ENCODE data around the gene RFX7.
"Not testable (repeated sequence)": the region's sequence is repeated elsewhere in the genome, so short reads cannot be mapped to it uniquely, and the experiment has no call there.

RFX7 gene

GRCh38 chr15:56203312-56203922 is 40.3 kb downstream of the RFX7 start:
- not testable (repeated sequence) for DNase-seq

DNA sequence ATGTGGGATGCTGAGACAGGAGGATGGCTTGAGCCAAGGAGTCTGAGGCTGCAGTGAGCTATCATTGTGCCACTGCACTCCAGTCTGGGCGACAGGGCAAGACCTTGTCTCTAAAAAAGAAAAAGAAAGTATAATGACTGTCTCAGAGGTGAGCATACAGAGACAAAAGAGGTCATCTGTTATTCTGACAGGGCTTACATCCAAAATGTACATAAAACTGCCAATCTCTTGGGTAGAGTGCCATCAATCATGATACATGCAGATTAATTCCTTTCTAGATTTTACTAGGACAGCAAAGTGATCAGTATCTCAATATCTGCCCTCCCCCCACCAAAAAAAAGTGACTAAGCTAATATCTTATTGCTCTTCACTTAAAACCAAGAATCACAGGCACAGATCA is 41.0 kb downstream of the RFX7 start:
- DNase-seq, result no peak

DNA sequence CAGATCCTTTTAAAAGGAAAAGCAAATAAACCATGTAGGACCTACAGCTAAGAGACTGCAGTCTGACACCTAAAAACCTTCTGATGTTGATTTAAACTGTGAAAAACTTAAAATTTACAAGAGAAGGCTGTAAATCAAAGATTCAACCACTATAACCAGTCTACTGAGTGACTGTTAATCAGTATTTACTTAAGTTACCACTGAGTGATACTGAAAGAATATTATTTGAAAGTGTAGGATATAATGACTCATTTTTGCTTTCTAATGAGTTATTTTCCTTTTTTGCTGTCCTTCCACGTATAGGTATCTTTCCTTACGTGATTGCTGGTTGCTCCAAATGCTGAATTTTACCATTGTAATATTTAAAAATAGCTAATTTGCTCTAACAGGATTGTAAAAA is 44.6 kb downstream of the RFX7 start:
- no peak for DNase-seq

DNA sequence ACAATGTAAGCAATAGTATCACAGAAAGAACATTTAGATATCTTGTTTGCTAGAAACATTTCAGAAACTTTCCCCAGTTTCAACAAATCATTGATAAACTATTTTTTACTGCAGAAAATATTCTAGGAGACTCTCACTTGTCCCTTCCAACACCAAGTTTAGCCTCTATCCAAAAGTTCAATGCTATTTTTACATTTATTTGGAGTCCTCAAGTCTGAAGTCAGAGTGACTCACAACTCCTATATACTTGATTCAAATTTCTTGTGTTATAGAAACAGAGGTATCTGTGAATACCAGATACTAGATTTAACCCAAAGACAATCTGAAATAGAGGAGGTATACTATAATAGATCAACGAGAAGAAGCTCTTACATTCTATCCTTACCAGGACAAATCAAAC is 49.6 kb downstream of the RFX7 start:
- no peak for DNase-seq

DNA sequence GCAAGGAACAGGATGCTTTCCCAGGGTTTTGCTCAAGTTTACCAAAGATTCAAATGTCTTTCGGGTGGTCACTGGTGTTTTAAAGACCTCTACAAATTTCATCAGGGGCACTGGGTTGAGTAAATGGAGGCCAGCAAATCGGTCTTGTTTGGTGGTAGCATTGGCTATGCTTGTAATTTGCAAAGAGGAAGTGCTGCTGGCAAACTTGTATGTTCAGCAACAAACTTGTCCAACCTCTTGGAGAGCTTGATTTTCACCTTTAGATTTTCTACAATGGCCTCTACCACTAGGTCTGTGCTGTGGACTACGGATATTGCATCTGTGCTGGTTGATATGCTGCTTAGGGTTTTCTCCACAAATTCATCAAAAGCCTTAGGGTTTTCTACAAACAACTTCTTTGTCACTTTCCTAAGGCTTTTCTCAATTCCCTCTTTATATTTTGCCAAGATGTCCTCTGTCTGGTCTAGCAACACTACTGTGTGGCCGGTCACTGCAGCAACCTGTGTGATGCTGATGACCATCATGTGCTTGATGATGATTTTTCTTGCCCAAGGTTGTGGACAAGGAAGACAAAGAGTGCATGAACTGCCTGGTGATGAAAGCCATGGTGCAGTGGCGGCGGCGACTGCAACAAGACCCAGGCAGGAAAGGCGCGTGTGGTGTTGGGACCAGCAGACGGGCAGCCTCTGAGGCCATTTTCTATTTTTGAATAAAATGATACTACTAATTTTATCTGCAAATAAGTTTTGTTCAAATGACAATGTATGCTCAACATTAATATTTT is 50.8 kb downstream of the RFX7 start:
- DNase-seq, result no peak

GRCh38 chr15:56187665-56188064 is 56.0 kb downstream of the RFX7 start:
- no peak for DNase-seq

DNA sequence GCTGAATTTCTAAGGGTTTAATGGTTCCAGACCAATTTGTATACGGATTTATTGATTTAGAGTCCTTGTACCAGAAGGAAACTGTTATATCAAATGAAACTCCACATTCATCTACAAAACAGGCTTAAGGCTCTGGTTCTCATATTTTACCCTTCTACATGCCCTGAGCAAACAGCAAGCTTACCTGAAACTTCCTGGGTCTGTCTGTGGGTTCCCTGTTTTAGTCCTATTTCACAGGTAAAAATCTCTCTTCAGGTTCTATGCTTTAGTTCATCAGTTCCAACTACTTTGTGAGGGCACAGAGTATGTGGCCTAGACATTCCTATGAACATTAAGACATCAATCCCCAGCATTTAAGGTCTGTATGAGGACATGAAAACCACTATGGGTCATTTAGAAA is 57.7 kb downstream of the RFX7 start:
- no peak for DNase-seq

DNA sequence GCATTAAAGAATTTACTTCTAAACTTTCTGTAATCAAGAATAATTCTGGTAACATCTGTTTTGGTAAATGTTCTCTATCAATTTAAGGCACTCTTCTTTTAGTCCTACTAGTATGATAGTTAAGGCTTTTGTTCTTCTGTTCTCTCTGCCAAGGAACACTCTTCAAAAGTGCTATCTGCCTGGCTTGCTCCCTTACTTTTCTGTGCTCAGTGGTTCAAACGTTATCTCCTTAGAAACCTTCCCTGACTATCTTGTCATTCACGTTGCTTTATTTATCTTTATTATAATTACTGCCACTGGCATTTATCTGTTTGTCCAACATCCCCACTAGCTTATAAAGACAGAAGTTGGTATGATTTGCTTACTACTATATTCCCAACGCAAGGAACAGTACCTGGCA is 59.2 kb downstream of the RFX7 start:
- DNase-seq, result no peak

- no peak for DNase-seq
Observed at GRCh38 chr15:56180851-56181250, 62.8 kb downstream of the RFX7 start.

GRCh38 chr15:56176996-56177395 is 66.7 kb downstream of the RFX7 start:
- DNase-seq, result no peak

GRCh38 chr15:56175788-56176187 is 67.9 kb downstream of the RFX7 start:
- no peak for DNase-seq

- DNase-seq, result no peak
Observed at GRCh38 chr15:56174649-56175048, 69.0 kb downstream of the RFX7 start.

- DNase-seq, result no peak
Observed at GRCh38 chr15:56168394-56168793, 75.3 kb downstream of the RFX7 start.

DNA sequence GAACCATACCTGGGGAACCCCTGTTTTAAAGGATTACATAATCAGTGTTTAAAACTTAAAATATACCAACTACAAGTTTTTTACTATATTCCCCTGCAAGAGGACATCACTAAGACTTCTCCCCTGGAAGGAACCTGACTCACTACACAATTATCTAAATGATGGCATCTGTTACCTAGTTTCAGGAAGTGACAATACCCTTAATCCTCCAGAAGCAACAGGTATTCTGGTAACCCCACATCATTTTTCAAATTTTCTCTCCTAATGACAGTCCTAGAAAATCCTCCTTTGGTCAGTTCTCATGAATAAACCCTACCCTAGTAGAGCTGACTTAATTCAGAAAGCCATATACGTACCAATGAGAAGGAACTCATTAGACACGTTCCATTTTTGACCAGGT is 78.4 kb downstream of the RFX7 start:
- DNase-seq, result no peak

DNA sequence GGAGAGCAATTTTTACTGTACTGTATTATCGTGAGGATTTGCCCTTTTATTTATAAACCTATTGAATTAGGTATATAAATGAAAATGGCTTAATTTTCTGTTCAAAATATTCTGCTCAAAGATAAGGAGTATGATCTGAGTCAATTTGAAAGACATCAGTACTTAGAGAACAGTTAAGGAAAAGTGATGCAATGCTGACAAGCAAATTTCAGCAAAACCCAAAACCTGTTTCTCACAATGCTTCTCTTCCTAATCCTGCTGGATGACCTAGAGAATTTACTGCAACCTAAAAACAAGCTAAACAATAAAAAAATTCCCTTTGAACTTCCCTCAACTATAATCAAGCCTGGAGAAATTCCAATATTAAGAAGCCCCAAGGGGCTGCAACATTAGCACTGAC is 82.7 kb downstream of the RFX7 start:
- no peak for DNase-seq

- no peak for DNase-seq
Observed at GRCh38 chr15:56156877-56157276, 86.8 kb downstream of the RFX7 start.

DNA sequence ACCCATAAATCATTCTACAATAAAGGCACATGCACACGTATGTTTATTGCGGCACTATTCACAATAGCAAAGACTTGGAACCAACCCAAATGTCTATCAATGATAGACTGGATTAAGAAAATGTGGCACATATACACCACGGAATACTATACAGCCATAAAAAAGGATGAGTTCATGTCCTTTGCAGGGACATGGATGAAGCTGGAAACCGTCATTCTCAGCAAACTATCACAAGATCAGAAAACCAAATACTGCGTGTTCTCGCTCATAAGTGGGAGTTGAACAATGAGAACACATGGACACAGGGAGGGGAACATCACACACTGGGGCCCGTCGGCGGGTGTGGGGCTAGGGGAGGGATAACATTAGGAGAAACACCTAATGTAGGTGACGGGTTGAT is 88.4 kb downstream of the RFX7 start:
- DNase-seq, result not testable (repeated sequence)

DNA sequence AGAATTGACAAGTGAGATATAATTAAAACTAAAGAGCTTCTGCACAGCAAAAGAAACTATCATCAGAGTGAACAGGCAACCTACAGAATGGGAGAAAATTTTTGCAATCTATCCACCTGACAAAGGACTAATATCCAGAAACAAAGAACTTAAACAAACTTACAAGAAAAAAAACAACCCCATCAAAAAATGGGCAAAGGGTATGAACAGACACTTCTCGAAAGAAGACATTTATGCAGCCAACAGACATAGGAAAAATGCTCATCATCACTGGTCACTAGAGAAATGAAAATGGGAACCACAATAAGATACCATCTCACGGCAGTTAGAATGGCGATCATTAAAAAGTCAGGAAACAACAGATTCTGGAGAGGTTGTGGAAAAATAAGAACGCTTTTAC is 88.9 kb downstream of the RFX7 start:
- not testable (repeated sequence) for DNase-seq

DNA sequence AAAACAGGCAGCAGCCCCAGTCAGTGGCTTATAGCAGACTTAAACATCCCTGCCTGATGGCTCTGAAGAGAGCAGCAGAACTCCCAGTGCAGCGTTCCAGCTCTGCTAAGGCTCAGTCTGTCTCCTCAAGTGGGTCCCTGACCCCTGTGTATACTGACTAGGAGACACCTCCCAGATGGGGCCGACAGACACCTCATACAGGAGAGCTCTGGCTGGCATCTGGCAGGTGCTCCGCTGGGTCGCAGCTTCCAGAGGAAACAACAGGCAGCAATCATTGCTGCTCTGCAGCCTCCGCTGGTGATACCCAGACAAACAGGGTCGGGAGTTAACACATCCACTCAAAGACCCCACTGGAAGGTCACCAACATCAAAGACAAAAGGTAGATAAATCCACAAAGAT is 93.5 kb downstream of the RFX7 start:
- no peak for DNase-seq

- no peak for DNase-seq
Observed at GRCh38 chr15:56148064-56148463, 95.6 kb downstream of the RFX7 start.

DNA sequence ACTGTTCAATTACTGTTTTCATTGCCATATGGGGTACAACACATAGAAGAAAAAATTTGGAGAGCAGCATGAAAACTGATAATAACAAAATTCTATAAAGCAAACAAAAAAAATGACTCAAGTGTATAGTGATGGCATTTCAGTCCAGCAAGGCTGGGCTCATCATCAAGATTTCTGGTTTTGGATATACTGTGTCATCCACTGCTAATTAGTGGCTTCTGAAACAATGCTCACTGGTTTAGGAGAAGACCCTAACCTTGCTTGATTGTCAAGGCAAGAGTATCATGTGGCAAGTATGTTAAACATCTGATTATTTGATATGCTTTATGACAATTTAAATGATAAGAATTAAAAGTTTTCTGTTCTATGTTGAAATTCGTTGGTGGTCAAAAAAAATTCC is 96.9 kb downstream of the RFX7 start:
- DNase-seq, result no peak

DNA sequence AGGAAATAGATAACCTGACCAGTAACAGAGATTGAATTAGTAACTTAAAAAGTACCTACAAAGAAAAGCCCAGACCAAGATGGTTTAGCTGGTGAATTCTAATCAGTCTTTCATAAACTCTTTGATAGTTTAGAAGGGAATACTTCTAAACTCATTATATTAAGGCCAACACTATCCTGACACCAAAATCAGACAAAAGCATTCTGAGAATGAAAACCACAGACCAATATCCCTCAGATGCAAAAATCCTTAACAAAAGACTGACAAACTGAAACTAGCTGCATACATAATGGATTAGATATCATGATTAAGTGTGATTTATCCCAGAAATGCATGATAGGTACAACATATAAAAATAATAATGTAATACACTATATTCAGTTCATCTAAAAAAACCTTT is 115.6 kb downstream of the RFX7 start:
- DNase-seq, result no peak

DNA sequence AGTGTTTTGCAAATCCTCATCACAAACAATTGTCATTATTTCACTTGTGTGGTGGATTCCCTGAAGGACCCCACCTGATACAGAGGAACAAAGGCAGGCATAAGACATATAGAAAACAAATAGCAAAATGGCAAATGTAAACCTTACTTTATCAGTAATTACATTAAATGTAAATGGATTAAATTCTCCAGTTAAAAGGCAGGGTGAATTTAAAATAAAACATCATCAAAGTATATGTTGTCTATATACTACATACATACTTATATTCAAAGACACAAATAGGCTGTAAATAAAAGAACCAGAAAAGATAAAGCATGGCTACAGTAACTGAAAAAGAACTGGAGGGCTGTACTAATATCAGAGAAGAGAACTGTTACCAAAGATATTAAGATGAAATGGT is 117.3 kb downstream of the RFX7 start:
- no peak for DNase-seq

- no peak for DNase-seq
Observed at GRCh38 chr15:56124391-56124790, 119.3 kb downstream of the RFX7 start.

- no peak for DNase-seq
Observed at GRCh38 chr15:56105855-56106254, 137.8 kb downstream of the RFX7 start.
